Measurements from ENCODE around the gene FOXO6.

The FOXO6 gene

DNA sequence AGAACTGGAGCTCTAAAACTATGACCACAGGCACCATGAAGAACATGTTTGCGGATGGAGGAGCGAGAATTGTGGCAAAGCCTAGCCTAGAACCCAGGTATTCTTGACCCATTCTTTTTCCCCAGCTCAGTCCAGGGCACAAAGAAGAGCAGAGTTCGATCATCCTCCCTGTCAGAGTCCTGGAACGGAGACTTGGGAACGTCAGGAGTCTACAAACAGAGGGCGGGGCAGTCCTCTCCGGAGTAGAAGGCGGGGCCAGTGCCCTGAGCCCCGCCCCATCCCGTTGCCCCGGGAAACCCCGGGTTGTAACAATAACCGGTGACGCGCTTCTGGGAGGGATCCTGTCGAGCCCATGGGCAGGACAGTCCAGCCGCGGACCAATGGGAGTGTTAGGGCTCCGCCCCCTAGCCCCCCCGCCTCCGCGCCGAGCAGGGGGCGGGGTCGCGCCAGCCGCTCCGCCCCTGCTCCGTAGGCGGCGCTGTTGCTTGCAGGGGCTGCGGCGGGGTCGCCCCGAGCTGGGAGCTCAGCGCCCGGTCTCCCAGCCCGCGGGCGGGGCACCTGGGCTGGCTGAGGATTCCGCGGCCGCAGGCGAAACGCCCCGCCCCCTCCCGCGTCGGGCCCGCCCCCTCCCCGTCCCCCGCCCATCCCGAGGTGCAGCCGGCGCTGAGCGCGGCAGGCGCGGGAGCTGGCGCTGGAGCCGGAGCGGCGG lies at the start of gene FOXO6:
Gene FOXO6 (plus strand): TSS at position 649 of the 709 bp plus-strand sequence.
- peak; percentile 100 for DNase-seq

DNA sequence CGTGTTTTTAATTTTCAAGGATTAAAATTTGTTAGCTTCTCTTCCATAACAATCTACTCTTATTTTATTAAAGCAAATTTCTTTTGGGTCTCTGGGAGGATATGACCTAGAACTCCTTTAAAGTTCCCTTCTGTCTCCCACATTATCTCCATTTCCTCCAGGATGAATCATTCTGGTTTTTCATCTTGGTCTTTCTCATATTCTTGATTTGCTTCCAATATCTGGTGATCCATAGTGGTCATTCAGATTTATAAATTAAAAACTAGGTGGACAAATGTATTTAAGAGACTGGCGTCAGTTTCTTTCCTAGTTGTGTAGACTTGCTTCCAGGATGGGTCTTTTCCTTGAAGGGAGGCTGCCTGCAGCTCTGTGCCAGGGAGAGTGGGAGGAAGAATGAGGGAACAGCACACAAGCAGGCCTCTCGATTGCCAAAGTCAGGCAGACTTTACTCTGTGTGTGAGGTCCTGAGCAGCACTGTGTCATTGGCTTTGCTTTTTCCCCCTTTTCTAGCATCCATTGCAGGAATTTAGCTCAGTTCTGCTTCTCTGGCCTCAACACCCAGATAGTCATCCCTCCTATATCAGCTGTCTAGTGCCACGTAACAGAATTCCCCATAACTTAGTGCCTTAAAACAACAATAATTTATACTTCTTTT lies 48.1 kb upstream of the FOXO6 start:
- DNase-seq, result no peak

DNA sequence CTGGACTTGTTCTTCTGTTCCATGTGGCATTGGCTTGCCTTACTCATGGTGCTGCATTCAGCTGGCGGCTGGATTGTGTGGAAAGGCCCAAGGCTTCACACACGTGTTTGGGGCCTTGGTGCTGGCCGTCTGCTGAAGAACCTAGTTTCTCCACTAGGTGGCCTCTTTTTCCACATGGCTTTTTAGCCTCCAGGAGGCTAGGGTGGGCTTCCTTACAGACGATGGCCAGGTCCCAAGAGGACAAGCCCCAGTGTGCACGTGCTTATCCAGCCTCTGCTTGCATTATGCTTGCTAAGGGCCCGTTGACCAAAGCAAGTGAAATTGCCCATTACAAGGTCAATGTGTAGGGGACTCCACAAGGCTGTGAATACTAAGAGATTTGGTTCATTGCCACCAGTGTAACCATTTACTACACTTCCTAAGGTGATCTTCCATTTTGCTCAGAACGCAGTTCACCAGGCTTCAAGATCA lies 47.5 kb upstream of the FOXO6 start:
- DNase-seq, result no peak

DNA sequence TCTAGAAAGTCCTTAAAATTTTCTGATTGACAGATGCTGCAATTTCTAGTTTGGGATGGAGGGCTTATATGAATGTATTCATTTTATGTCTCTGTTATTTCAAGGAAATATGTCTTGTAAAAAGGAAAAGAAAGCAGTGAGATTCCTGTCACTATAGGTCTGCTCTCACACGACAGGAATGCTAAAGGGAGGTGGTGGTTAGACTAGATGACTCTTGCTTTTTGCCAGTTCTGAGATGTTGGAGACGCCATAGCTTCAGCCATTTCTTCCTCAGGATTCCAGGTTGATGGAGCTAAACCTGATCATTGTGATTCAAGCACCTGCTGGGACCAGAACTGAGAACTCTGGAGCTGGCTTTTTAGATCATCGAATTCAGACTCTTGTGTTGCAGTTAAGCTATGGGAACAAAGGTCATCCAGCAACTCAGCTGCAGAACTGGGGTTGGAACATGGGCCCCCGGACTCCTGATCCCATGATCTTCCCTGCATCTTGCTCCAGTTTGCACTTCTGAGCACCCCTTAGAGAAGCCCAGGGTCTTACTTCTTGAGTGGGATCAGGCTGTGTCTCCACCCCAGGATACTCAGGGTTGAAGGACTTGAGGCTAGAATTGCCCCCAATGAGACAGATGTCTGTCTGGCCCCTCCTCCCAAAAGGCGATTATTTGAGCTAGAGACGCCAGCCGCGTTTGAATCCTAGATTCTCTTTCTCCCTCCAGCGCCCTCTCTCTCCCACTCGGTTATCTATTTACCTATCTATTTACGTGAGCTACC lies 46.7 kb upstream of the FOXO6 start:
- no peak for DNase-seq

DNA sequence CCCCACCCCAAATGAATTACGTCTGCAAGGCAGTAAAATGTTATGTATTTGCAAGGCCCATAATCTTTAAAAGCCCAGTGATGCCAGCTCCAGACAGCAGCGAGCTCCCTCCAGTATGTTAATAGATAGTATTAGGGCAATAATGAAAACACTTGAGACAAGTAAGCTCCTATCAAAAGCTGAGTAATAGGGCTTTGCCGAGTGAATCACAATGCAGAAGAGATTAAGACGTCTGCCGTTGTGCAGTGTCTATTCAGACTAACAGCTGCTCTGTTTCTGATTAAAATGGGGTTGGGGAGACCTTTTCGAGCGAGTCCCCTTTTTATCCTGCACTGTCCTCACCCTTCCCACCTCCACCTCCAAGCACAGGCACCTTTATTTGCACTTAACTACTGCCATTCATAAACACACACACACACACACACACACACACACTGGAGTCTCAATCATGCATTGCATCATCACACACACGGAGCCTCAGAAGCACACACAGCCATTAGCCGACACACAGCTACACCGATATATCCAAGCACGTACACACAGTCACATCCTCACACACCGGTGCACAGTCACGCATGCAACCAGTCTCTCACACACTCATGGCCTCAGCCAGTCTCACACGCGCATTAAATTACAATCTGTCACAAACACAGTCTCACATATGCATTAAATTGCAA lies 46.0 kb upstream of the FOXO6 start:
- peak; percentile 53 for DNase-seq

DNA sequence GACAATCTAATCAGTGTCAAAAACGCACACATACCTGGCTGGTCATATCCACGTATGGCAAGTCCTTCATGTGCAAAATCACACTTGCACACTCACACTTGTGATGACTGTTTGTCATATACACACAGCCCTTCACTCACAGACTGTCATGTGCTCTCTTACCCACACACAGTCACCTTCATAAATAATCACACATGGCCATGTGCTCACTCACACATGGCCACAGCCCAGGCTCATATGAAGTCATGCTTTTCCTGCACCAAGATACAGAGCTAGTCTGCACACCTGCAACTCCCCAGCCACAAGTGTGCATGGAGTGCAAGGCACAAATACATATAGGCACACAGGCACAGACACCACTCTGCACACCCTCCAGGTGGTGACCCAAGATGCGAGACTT lies 45.4 kb upstream of the FOXO6 start:
- DNase-seq, result no peak

DNA sequence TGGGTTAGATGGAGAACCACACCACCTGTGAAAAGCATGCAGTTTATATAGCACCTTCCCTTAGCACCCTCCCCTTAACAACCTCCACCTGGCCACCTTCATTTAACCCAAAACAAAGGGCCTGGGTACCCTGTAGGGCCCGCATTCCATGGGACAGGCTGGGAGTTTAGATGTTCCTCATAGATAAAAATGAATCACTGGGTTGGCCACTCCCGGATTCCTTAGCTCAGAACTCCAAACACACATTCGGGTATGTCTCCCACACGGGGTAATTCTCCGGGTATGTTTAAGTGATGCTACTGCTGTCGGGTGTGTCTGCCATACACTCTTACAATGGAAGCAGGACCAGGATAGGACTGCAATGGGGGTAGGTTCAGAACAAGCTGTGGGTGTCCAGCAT lies 43.9 kb upstream of the FOXO6 start:
- no peak for DNase-seq

DNA sequence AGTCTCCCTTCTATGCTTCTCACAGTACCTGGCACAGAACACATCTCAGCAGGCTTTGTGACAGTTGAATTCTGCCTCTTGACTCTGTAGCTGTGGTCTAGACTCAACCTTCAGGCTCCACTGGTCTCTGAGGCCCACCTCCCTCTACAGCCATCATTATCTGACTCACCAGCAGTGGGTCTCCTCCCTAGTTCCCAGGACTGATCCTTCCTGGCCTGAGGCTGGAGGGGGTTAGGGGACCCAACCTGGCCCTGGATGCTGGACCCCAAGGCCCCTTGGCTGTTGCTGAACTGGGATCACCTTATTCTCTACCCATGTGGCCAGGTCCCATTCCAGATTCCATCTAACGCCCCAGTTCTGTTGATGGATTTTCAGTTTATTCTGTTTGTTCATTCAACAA lies 43.1 kb upstream of the FOXO6 start:
- no peak for DNase-seq

DNA sequence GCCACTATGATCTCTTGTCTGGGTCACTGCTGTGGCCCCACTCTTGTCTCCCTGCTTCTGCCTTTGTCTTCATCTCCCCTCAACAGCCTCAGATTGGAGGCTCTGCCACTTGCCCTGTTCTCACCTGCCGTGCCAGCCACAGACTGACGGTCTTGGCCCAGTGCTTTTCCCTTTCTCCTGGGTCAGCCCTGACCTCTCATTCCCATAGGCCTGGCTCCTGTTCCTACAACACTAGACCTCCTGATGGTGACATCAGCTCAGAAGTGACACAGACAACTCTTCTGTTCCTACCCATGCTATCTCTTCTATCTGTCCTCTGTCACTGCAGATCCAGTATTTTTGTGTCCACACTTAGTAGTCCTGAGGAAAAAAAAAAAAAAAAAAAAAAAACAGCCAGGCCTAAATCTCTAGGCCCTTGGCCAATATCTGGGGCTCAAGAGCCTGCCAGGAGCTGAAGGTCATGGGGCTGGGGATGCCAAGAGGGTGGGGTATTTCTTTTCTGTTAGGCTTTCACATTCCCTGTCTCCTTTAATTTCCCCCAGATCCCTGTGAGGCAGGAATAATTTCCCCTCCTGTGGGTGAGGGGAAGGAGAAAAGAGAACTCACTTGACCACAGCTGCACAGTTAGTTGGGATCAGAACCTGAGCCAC lies 42.0 kb upstream of the FOXO6 start:
- no peak for DNase-seq

DNA sequence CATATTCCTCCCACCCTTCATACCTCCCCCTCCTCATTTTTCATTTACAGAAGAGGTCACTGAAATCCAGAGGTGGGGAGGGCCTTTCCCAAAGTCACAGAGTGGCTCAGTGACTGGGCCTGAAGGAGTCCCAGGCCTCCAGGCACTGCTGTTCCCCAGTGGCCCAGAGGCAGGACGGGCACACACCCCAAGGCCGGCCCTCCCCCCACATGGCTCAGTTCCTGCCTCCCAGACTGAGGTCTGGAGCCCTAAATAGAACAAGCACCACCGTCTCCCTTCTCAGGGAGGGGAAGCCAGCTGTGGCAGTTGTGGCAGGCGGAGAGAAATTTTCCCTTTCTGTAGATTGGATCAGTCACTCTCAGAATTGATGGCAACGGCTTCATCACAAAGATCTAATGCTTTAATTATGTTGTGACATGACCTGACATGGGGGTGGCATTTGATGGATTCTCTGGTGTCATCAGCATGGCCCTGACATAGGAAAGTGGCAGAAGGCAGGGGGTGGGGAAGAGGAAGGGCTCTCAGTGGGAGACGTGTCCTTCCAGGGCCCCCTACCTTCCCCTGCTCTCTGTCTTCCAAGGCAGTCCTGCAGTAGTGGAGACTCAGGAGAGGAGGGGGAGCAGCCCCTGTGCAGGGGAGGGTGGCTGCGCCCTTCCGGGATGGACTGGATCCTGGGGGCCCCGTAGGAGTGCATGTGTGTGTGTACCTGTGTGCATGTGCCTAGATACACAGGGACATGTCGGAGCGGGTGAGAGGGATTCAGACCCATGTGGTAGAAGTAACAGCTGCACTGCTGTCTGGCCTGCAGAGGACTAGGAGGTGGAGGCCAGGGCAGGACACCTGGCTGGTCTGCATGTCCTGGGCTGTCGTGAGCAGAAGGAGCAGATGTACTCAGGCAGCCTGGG lies 41.2 kb upstream of the FOXO6 start:
- no peak for DNase-seq

DNA sequence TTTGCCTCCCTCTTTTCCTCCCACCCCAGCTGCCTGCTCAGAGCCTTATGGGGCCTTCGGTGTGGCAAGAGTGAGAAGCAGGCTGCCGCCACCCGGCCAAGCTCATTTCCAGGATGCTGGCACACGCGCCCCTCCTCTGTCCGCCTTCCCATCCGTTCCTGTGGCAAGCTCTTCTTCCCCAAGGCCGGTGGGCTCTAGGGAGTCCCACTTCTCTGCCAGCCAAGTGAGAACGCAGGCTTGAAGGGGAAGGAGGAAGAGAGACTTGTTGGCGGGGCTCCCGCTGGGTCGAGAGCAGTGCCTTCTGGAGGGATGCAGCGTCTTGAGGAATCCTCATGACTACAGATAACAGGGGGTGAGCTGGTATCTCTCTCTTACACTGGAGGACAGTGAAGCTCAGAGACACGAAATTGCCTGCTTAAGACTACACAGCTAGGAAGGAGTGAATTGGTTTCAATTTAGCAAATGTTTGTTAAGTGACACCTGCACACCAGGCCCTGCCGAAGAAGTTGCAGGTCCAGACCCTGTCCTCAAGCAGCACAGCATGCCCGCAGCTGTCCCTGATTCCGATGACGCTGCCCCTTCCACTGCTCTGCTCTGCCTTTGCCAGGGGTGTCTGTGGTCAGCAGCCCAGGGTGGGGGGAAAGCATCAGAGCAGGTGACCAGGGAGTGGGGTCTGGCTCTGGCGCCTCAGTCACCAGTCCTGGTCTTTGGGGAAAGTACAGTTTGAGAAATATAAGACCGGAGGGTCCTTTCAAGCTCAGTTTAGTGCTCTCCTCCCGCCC lies 40.1 kb upstream of the FOXO6 start:
- DNase-seq, result no peak

DNA sequence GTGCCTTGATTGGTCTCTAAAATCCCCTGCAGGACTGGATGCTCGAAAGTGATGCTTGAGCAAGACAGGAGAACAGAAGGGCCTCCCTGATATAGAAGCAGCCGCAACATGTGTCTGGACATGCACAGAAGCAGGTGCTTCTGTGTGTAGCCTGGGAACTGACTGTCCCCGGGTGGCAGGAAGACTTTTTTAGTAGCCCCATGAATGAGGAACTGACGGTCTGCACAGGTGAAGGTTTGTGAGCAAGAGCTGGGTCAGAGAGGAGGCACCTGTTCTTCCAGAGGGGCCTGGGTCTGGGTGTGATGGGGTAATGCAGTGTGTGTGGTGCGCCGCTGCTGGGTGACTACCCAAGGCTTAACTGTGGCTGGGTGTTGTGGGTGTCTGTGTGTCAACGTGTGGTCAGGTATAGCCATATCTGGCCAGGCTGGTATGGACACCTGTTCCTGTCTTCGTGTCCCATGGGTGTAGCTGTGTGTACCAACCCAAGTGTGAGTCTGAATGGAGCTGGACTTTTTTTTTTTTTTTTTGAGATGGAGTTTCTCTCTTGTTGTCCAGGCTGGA lies 39.1 kb upstream of the FOXO6 start:
- no peak for DNase-seq

DNA sequence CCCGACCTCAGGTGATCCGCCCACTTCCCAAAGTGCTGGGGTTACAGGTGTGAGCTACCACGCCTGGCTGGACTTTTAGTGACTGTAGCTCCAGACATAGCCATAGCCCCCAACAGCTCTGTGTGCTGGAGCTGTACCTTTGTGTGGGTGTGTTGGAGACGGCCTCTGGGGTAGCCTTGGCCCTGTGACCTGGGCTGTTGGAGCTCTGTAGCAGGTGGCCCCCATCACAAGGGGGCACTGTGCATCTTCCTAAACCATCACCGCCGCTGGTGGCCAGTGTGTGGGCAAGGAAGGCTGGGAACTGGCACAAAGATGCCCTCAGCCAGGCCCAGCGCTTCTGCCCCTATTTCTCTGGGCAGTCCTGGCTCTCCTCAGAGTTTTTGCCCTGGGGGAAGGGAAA lies 38.4 kb upstream of the FOXO6 start:
- peak; percentile 61 for DNase-seq

DNA sequence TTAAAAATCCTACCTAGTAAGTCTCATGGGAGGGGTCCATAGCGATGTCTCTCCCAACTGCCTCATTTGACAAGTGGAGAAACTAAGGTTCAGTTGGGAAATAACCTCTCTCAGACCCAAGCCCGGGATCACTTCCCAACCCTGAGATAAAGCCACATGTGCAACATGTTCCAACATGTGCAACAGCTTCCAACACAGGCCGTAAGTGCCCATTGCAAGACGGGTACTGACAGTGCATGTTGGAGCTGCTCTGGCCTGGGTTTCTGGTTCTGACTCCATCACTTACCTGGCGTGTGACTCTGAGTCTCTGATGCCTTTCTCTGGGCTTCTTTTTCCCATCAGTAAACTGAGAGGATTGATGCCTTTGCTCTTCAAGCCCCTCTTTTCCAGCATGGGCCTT lies 38.0 kb upstream of the FOXO6 start:
- no peak for DNase-seq

DNA sequence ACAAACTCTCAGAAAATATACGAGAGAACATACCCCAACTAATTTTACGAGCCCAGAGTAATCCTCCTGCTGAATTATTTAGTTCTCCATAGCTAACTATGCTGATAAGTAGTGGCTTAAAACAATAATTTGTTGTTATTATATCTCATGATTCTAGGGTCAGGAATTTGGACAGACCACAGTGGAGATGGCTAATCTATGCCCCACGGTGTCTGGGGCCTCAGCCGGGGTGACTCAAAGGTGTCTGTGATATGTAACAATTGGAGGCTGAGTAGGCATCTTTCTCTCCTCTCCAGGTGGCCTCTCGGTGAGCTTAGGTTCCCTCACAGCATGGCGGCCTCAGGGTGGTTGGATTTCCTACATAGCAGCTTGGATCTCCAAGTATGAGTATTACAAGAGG lies 35.4 kb upstream of the FOXO6 start:
- DNase-seq, result no peak

DNA sequence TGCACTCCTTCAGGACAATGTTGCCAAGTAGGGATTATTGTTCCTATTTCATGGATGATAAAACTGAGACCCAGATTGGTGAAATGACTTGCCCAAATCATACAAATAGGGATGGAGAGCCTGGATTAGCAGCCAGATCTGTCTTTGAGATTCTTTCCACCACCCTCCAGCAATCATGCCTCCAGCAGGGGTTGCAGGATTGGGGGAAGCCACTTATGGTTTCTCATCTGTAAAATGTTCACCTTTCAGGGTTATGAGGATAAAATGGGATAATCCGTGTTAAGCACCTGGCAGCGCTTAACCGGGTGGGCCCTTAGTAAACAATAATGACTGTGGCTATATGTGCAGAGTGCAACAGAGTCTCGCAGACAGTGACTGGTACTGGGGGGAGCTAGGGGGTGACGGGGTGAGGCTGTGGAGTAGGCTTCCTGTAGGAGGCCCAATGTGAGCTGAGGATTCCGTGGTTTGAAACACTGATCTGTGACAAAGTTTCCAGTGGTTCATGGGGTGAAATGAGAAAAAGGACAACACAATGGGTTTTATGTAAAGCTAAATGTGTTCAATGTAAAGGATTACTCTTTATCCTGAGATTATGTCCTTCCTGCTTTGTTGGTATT lies 33.7 kb upstream of the FOXO6 start:
- no peak for DNase-seq

DNA sequence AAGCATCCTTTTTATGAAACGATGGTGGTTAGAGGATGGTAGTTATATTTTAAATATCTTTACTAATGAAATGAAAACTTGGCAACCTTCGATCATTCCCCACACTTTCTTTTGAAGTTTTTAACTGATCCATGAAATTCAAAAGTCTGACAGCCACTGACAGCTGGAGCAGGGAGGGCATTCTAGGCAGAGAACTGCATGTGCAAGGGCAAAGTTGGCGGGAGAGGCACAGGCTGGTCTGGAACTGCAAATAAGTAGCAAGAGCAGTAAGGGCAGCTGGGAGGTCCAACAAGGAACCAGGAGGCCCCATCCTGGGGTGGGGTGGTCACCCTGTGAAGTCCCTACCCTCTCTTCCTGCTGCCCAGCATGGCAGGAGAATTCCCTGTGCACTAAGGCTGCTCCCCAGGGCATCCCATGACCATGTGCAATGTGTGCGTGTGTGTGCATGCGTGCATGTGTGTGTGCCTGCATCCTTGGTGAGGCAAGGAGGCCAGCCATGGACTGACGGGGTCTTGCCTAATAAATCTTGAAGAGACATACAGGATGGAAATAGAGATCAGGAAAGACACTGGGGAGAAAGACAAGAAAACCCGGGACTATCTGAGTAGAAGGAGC lies 33.1 kb upstream of the FOXO6 start:
- DNase-seq, result no peak

DNA sequence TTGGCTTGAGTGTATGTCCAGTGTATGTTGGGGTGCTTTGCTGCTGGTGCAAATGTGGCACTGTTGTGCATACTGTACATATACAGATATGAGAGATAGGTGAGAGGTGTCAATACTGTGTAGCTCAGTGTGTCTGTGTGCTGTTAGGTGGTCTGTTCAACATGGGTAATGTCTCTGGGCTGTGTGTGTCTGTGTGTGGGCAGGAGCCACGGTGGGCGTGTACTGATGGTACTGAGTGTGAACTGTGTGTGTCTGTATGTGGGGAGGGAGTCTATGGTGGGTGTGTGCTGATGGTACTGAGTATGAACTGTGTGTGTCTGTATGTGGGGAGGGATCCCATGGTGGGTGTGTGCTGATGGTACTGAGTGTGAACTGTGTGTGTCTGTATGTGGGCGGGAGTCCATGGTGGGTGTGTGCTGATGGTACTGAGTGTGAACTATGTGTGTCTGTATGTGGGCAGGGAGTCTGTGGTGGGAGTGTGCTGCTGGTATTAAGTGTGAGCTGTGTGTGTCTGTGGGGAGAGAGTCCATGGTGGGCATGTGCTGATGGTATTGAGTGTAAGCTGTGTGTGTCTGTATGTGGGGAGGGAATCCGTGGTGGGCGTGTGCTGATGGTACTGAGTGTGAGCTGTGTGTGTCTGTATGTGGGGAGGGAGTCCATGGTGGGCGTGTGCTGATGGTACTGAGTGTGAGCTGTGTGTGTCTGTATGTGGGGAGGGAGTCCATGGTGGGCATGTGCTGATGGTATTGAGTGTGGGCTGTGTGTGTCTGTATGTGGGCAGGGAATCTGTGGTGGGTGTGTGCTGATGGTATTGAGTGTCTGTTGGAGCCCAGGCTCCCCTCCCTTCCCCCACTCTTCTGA lies 32.2 kb upstream of the FOXO6 start:
- DNase-seq, result no peak

Data from NCI-H774 (cell line).